ENCODE data around the gene AGAP1.

GRCh38 chr2:235705296-235705695, 211.5 kb downstream of the AGAP1 start:
- TF ChIP-seq CTCF (IDR thresholded peaks at IDR 0.05) (no peak), POLR2A (IDR thresholded peaks at IDR 0.05) (no peak)
